Mammary epithelial cell (primary cell): ENCODE measurements around the gene BRIP1.

Source experiments
- CTCF ChIP-seq, 2 donors: IDR thresholded peaks in 1 of 2; conservative IDR thresholded peaks in 1 of 2; 2 replicates each; pipeline ENCODE4 v1.5.1; 2011 to 2012; ENCODE audit warnings: inconsistent platforms in 2 of 2, low read length in 2 of 2, mild to moderate bottlenecking in 2 of 2, control low read depth in 1 of 2, low read depth in 1 of 2; ENCODE audit not compliant: insufficient read depth in 1 of 2; ENCODE audit errors: extremely low read depth in 1 of 2
- EZH2 ChIP-seq: IDR thresholded peaks from 2 replicates; pipeline ENCODE4 v1.6.1; 2012; ENCODE audit warnings: low read length, inconsistent platforms, borderline replicate concordance

- no peak for TF ChIP-seq CTCF (conservative IDR thresholded peaks at IDR 0.05 in 1 of 2, IDR thresholded peaks at IDR 0.05 in 1 of 2; ENCODE audit: extremely low read depth in 1 of 2, insufficient read depth in 1 of 2, low read depth in 1 of 2, low read length in 2 of 2)
- no peak for TF ChIP-seq EZH2
Observed at GRCh38 chr17:61836266-61837174, 26.8 kb downstream of the BRIP1 start.
